ENCODE measurements around the gene CNNM2.
"Not testable (repeated sequence)": the region's sequence is repeated elsewhere in the genome, so short reads cannot be mapped to it uniquely, and the experiment has no call there.

The CNNM2 gene

DNA sequence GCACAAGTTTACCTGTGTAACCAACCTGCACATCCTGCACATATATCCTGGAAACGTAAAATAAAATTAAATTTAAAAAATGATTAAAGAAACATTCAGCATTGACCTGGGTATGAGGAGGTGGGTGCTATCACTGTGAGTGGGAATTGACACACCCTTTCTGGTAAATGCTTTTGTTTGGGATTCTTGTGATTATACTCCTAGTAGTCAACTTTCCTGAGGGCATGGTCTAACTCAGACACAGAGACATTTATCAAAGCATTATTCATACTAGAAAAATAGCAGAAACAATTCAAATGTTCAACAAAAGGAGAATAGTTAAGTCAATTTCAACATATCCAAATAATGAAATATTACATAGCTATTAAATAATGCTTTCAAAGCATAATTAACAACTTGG is 44.2 kb downstream of the CNNM2 start:
- TF ChIP-seq, protein P1, sequence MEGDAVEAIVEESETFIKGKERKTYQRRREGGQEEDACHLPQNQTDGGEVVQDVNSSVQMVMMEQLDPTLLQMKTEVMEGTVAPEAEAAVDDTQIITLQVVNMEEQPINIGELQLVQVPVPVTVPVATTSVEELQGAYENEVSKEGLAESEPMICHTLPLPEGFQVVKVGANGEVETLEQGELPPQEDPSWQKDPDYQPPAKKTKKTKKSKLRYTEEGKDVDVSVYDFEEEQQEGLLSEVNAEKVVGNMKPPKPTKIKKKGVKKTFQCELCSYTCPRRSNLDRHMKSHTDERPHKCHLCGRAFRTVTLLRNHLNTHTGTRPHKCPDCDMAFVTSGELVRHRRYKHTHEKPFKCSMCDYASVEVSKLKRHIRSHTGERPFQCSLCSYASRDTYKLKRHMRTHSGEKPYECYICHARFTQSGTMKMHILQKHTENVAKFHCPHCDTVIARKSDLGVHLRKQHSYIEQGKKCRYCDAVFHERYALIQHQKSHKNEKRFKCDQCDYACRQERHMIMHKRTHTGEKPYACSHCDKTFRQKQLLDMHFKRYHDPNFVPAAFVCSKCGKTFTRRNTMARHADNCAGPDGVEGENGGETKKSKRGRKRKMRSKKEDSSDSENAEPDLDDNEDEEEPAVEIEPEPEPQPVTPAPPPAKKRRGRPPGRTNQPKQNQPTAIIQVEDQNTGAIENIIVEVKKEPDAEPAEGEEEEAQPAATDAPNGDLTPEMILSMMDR (IDR thresholded peaks at IDR 0.05; ENCODE audit: insufficient read depth, low read length, poor library complexity, severe bottlenecking) = no peak
- no peak for TF ChIP-seq EZH2phosphoT487 (conservative IDR thresholded peaks at IDR 0.05; ENCODE audit: low read length)
- Histone ChIP-seq H3K4me2 (ENCODE audit: low read depth, low read length, poor library complexity, severe bottlenecking) (no peak overlapping the region), H3K4me3 (ENCODE audit: insufficient read depth, low read length, poor library complexity, severe bottlenecking) (no peak overlapping the region), H3K79me2 (ENCODE audit: insufficient read depth, low read length) (no peaks in the 10 kb centered on the region), H3K27ac (ENCODE audit: low read depth, low read length) (no peak overlapping the region), H3K36me3 (ENCODE audit: low read length) (no peaks in the 10 kb centered on the region), H3K9me3 (ENCODE audit: insufficient read depth, low read length) (no peaks in the 10 kb centered on the region), H3K9me2 (replicated peaks; ENCODE audit: insufficient read depth, low read length) (no peaks in the 10 kb centered on the region), H4K20me1 (ENCODE audit: low read depth, low read length) (no peaks in the 10 kb centered on the region), H3F3A (ENCODE audit: insufficient read depth) (no peaks in the 10 kb centered on the region), H3K9ac (ENCODE audit: low read length) (no peak overlapping the region), H3K27me3 (ENCODE audit: low read length) (no peaks in the 10 kb centered on the region), H2AFZ (ENCODE audit: low read depth, low read length, severe bottlenecking) (no peak overlapping the region)

DNA sequence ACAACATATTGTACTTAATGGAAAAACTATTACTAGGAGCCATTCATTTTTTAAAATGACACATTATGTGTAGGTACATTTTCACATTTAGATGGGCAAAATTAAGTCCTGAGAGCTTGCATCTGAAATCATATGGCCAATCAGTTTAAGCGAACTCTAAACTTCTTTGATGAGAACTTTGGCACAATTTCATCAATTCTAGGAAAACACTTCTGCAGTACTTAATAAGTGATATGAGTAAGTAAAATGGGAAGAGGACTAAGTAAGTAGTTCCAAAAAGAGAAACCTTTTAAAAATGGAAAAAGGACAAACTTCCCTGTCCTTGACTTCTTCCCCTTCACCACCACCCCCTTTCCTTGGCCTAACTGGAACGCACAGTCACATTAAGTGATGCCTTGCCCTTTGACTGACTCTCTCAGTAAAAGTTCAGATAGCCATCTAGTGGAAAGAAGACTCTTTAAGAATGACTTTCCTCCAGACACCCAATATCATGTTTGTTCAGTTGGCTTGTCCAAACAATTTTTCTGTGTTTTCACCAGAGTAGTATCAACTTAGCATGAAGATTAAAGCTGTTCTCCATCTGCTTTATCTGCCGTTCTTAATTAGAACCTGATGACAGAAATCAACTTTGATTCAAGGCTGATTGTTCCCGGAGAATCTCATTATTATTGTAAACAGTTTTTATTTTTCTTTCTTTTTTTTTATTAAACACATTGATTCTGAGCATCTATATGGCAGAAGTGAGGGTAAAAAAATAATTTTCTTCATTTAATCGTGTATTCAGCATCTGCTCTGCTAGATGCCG is 45.1 kb downstream of the CNNM2 start:
- Histone ChIP-seq H3K9me3 (ENCODE audit: insufficient read depth, low read length) (no peaks in the 10 kb centered on the region), H3K4me3 (ENCODE audit: insufficient read depth, low read length, poor library complexity, severe bottlenecking) (no peak overlapping the region), H3K27ac (ENCODE audit: low read depth, low read length) (no peak overlapping the region), H3K27me3 (ENCODE audit: low read length) (no peaks in the 10 kb centered on the region), H3K79me2 (ENCODE audit: insufficient read depth, low read length) (no peaks in the 10 kb centered on the region), H4K20me1 (ENCODE audit: low read depth, low read length) (no peaks in the 10 kb centered on the region), H3K9ac (ENCODE audit: low read length) (no peak overlapping the region), H2AFZ (ENCODE audit: low read depth, low read length, severe bottlenecking) (no peak overlapping the region), H3F3A (ENCODE audit: insufficient read depth) (no peaks in the 10 kb centered on the region), H3K9me2 (replicated peaks; ENCODE audit: insufficient read depth, low read length) (no peaks in the 10 kb centered on the region), H3K36me3 (ENCODE audit: low read length) (no peaks in the 10 kb centered on the region), H3K4me2 (ENCODE audit: low read depth, low read length, poor library complexity, severe bottlenecking) (no peak overlapping the region)
- TF ChIP-seq, protein P1 (IDR thresholded peaks at IDR 0.05; ENCODE audit: insufficient read depth, low read length, poor library complexity, severe bottlenecking) = no peak
- TF ChIP-seq EZH2phosphoT487 (conservative IDR thresholded peaks at IDR 0.05; ENCODE audit: low read length) = no peak

DNA sequence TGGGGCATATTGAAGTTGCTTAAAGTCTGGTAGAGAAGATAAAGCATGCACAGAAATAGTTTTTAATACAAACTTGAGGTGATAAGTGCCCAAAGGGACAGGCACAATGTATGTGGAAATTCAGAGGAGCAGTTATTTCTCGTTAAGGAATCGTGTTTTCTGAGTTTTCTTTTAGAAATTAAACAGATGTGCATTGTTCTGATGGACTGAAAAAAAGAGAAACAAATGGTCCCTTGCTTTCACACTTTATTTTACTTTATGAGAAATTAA is 45.6 kb downstream of the CNNM2 start:
- H3K79me2 ChIP-seq (ENCODE audit: insufficient read depth, low read length) = no peaks in the 10 kb centered on the region
- no peak overlapping the region for H3K9ac ChIP-seq (ENCODE audit: low read length)
- H3K27me3 ChIP-seq (ENCODE audit: low read length) = no peaks in the 10 kb centered on the region
- H3K4me2 ChIP-seq (ENCODE audit: low read depth, low read length, poor library complexity, severe bottlenecking) = no peak overlapping the region
- no peaks in the 10 kb centered on the region for H4K20me1 ChIP-seq (ENCODE audit: low read depth, low read length)
- TF ChIP-seq, protein P1 (IDR thresholded peaks at IDR 0.05; ENCODE audit: insufficient read depth, low read length, poor library complexity, severe bottlenecking) = no peak
- TF ChIP-seq EZH2phosphoT487 (conservative IDR thresholded peaks at IDR 0.05; ENCODE audit: low read length) = no peak
- no peak overlapping the region for H2AFZ ChIP-seq (ENCODE audit: low read depth, low read length, severe bottlenecking)
- no peak overlapping the region for H3K4me3 ChIP-seq (ENCODE audit: insufficient read depth, low read length, poor library complexity, severe bottlenecking)
- H3K9me3 ChIP-seq (ENCODE audit: insufficient read depth, low read length) = no peaks in the 10 kb centered on the region
- H3K27ac ChIP-seq (ENCODE audit: low read depth, low read length) = no peak overlapping the region
- H3F3A ChIP-seq (ENCODE audit: insufficient read depth) = no peaks in the 10 kb centered on the region
- no peaks in the 10 kb centered on the region for H3K36me3 ChIP-seq (ENCODE audit: low read length)
- H3K9me2 ChIP-seq (replicated peaks; ENCODE audit: insufficient read depth, low read length) = no peaks in the 10 kb centered on the region

DNA sequence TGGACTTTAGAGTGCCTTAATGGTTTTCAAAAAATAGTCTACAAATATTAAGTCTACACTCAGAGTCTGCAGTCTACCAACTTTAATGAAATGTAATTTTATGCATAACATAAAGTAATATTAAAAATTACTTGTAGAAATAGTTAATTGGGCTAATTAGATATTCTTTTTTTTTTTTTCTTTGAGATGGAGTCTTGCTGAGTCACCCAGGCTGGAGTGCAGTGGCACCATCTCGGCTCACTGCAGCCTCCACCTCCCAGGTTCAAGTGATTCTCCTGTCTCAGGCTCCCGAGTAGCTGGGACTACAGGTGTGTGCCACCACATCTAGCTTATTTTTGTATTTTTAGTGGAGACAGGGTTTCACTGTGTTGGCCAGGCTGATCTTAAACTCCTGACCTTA is 46.0 kb downstream of the CNNM2 start:
- not testable (repeated sequence) for H3K9me2 ChIP-seq (replicated peaks; ENCODE audit: insufficient read depth, low read length); H3F3A ChIP-seq (ENCODE audit: insufficient read depth); H4K20me1 ChIP-seq (ENCODE audit: low read depth, low read length); H3K79me2 ChIP-seq (ENCODE audit: insufficient read depth, low read length); H3K4me2 ChIP-seq (ENCODE audit: low read depth, low read length, poor library complexity, severe bottlenecking); H3K27ac ChIP-seq (ENCODE audit: low read depth, low read length); H2AFZ ChIP-seq (ENCODE audit: low read depth, low read length, severe bottlenecking); H3K27me3 ChIP-seq (ENCODE audit: low read length); H3K36me3 ChIP-seq (ENCODE audit: low read length); H3K9me3 ChIP-seq (ENCODE audit: insufficient read depth, low read length); H3K4me3 ChIP-seq (ENCODE audit: insufficient read depth, low read length, poor library complexity, severe bottlenecking); H3K9ac ChIP-seq (ENCODE audit: low read length)

Measured in SU-DHL-6 (cell line).